SU-DHL-6 (cell line): ENCODE data around the gene TOR1AIP1.

Experiments used
- H2AFZ ChIP-seq: fragments of 200-600 bp; sonication (generic); 2 replicates; pipeline ENCODE4 v1.6.1; 2014; ENCODE audit warnings: low read depth, mild to moderate bottlenecking, moderate library complexity, mixed read lengths, antibody characterized with exemption, low read length; ENCODE audit not compliant: severe bottlenecking
- H3F3A ChIP-seq: fragments of 200-600 bp; shearing (Covaris generic); 2 replicates; pipeline ENCODE4 v1.6.0; 2016; ENCODE audit warnings: antibody characterized with exemption, mild to moderate bottlenecking; ENCODE audit not compliant: insufficient read depth
- H3K27ac ChIP-seq: fragments of 200-600 bp; sonication (generic); 2 replicates; pipeline ENCODE4 v1.5.1; 2016; ENCODE audit warnings: low read depth, mild to moderate bottlenecking, low read length, moderate library complexity, mixed read lengths
- H3K27me3 ChIP-seq: fragments of 200-600 bp; sonication (generic), shearing (Covaris generic); 2 replicates; pipeline ENCODE4 v1.6.0; 2014; ENCODE audit warnings: mild to moderate bottlenecking, low read length
- H3K36me3 ChIP-seq: fragments of 200-600 bp; sonication (generic); 2 replicates; pipeline ENCODE4 v1.6.1; 2014; ENCODE audit warnings: mild to moderate bottlenecking, low read length, mixed read lengths
- H3K4me2 ChIP-seq: fragments of 300-600, 200-600 bp; shearing (Covaris generic), sonication (generic); 2 replicates; pipeline ENCODE4 v1.6.0; 2014; ENCODE audit warnings: low read length, low read depth, mild to moderate bottlenecking; ENCODE audit not compliant: poor library complexity, severe bottlenecking
- H3K4me3 ChIP-seq: fragments of 200-600 bp; sonication (generic); 2 replicates; pipeline ENCODE4 v1.5.1; 2014; ENCODE audit warnings: antibody characterized with exemption, low read length, mild to moderate bottlenecking, mixed read lengths; ENCODE audit not compliant: insufficient read depth, poor library complexity, severe bottlenecking
- H3K79me2 ChIP-seq: fragments of 200-600 bp; sonication (generic); 2 replicates; pipeline ENCODE4 v1.6.1; 2014; ENCODE audit warnings: mild to moderate bottlenecking, low read length, moderate library complexity; ENCODE audit not compliant: insufficient read depth
- H3K9ac ChIP-seq: fragments of 200-600 bp; sonication (generic); 2 replicates; pipeline ENCODE4 v1.7.0; 2014; ENCODE audit warnings: mild to moderate bottlenecking, low read length
- H3K9me2 ChIP-seq: fragments of 200-600 bp; sonication (generic); replicated peaks from 2 replicates; pipeline ENCODE4 v1.6.1; 2014; ENCODE audit warnings: low read length; ENCODE audit not compliant: insufficient read depth
- H3K9me3 ChIP-seq: fragments of 200-600 bp; sonication (generic); 2 replicates; pipeline ENCODE4 v1.6.1; 2014; ENCODE audit warnings: low read length, mixed read lengths; ENCODE audit not compliant: insufficient read depth
- H4K20me1 ChIP-seq: fragments of 200-600 bp; sonication (generic); 2 replicates; pipeline ENCODE4 v1.6.1; 2014; ENCODE audit warnings: low read depth, mild to moderate bottlenecking, antibody characterized with exemption, low read length, moderate library complexity, mixed read lengths
- CTCF ChIP-seq: fragments of 200-600 bp; sonication (generic); IDR thresholded peaks from one replicate; pipeline ENCODE4 v1.5.1; 2017; ENCODE audit warnings: antibody characterized with exemption, mild to moderate bottlenecking, low read length, moderate library complexity; ENCODE audit not compliant: insufficient read depth, poor library complexity, severe bottlenecking
- EZH2phosphoT487 ChIP-seq: fragments of 200-600 bp; sonication (generic), shearing (Covaris generic); conservative IDR thresholded peaks from 2 replicates; pipeline ENCODE4 v1.6.1; 2018; ENCODE audit warnings: mild to moderate bottlenecking, antibody characterized with exemption, low read length, moderate library complexity, mixed read lengths

TOR1AIP1 gene

GRCh38 chr1:179941454-179941853 is 59.4 kb downstream of the TOR1AIP1 start:
- no peak overlapping the region for H3K27ac ChIP-seq
- no peak overlapping the region for H3K4me3 ChIP-seq
- H3K27me3 ChIP-seq = no peaks in the 10 kb centered on the region
- H3K4me2 ChIP-seq = no peak overlapping the region
- H3K36me3 ChIP-seq = no peaks in the 10 kb centered on the region
- no peak overlapping the region for H3K9ac ChIP-seq
- H4K20me1 ChIP-seq = no peaks in the 10 kb centered on the region
- no peaks in the 10 kb centered on the region for H3K9me2 ChIP-seq
- H3K79me2 ChIP-seq = no peaks in the 10 kb centered on the region
- H2AFZ ChIP-seq = no peak overlapping the region
- H3F3A ChIP-seq = no peaks in the 10 kb centered on the region
- no peaks in the 10 kb centered on the region for H3K9me3 ChIP-seq
- no peak for TF ChIP-seq CTCF
- no peak for TF ChIP-seq EZH2phosphoT487

GRCh38 chr1:179950651-179951050 is 68.6 kb downstream of the TOR1AIP1 start:
- H3K9ac ChIP-seq = no peak overlapping the region
- H4K20me1 ChIP-seq = 0 out of 2 replicates have a peak, but pooled peaks cover 3% of the 10 kb centered on the region
- H3K36me3 ChIP-seq = no peaks in the 10 kb centered on the region
- no peak overlapping the region for H3K27ac ChIP-seq
- peaks cover 10% of the 10 kb centered on the region for H3K79me2 ChIP-seq
- no peaks in the 10 kb centered on the region for H3K9me3 ChIP-seq
- H3K4me3 ChIP-seq = no peak overlapping the region
- H3F3A ChIP-seq = peaks cover 4% of the 10 kb centered on the region; the same call in 1 of the 2 replicates
- H3K4me2 ChIP-seq = no peak overlapping the region
- no peaks in the 10 kb centered on the region for H3K9me2 ChIP-seq
- no peak for TF ChIP-seq EZH2phosphoT487
- no peak for TF ChIP-seq CTCF
- no peak overlapping the region for H2AFZ ChIP-seq
- H3K27me3 ChIP-seq = no peaks in the 10 kb centered on the region

GRCh38 chr1:179951383-179952144 is 69.5 kb downstream of the TOR1AIP1 start:
- Histone ChIP-seq H3K27me3 (no peaks in the 10 kb centered on the region), H2AFZ (peak overlapping the region; percentile 52), H3K9me3 (no peaks in the 10 kb centered on the region), H4K20me1 (0 out of 2 replicates have a peak, but pooled peaks cover 3% of the 10 kb centered on the region), H3F3A (peaks cover 4% of the 10 kb centered on the region; the same call in 1 of the 2 replicates), H3K9me2 (no peaks in the 10 kb centered on the region), H3K4me2 (peak overlapping the region; percentile 25), H3K79me2 (peaks cover 19% of the 10 kb centered on the region), H3K4me3 (no peak overlapping the region), H3K27ac (no peak overlapping the region), H3K9ac (no peak overlapping the region), H3K36me3 (no peaks in the 10 kb centered on the region)
- TF ChIP-seq CTCF = no peak
- no peak for TF ChIP-seq EZH2phosphoT487
